IPS-18c (cell line): Measurements from ENCODE around the gene SLC6A20.

Experiments
- H3K4me3 ChIP-seq: 2 replicates; pipeline ENCODE4 v1.7.0; 2013; ENCODE audit warnings: low read depth, mild to moderate bottlenecking, low read length, moderate library complexity; ENCODE audit not compliant: insufficient read depth
- H3K9me3 ChIP-seq: one replicate; pipeline ENCODE4 v1.6.1; 2013; ENCODE audit warnings: mild to moderate bottlenecking, low read length, moderate library complexity; ENCODE audit not compliant: control insufficient read depth, insufficient read depth

The SLC6A20 gene

GRCh38 chr3:45715945-45716344 lies 80.4 kb downstream of the SLC6A20 start:
- Histone ChIP-seq H3K4me3 (no peak overlapping the region), H3K9me3 (no peaks in the 10 kb centered on the region)

- H3K4me3 ChIP-seq = no peak overlapping the region
- no peaks in the 10 kb centered on the region for H3K9me3 ChIP-seq
Observed at GRCh38 chr3:45712434-45713110, 83.8 kb downstream of the SLC6A20 start.

- H3K4me3 ChIP-seq = no peak overlapping the region
- H3K9me3 ChIP-seq = no peaks in the 10 kb centered on the region
Observed at GRCh38 chr3:45711931-45712330, 84.4 kb downstream of the SLC6A20 start.

- Histone ChIP-seq H3K9me3 (no peaks in the 10 kb centered on the region), H3K4me3 (no peak overlapping the region)
Observed at GRCh38 chr3:45705839-45706808, 90.2 kb downstream of the SLC6A20 start.
